HG03280 (cell line): Measurements from ENCODE around the gene PIM1.
A peak's percentile ranks its signal among the peaks of the same experiment; 100 is the strongest.
"Not testable (repeated sequence)": the region's sequence is repeated elsewhere in the genome, so short reads cannot be mapped to it uniquely, and the experiment has no call there.

Experiments used
- ATAC-seq: cut with Tn5 transposase; IDR thresholded peaks from one replicate; pipeline ENCODE4 v1.9.1; 2021; ENCODE audit warnings: mild to moderate bottlenecking, moderate library complexity; ENCODE audit not compliant: unreplicated experiment

The PIM1 gene

GRCh38 chr6:37169496-37170272 lies at the start of gene PIM1:
TSS of gene PIM1 (plus strand) at chr6:37170152. CDS start at chr6:37170576, 424 bp downstream.
- peak; percentile 74 for ATAC-seq

DNA sequence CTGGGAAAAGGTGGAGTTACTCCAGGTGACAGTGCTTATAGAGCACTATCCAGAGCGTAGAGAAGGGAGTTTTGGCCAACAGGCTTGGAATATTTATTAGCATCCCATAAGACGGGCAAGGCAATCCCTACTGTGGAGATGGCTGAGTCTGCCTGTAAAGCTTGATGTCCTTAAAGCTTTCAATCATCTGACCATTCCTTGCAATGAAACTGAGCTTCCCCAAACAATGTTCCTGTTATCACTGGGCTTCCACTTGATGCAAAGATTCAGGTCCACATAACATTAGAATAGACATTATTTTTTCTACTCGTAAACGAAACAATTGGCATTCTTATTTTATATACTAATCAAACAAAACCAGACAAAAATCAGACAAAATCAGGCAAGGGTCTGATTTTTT lies 48.4 kb upstream of the PIM1 start:
- no peak for ATAC-seq

DNA sequence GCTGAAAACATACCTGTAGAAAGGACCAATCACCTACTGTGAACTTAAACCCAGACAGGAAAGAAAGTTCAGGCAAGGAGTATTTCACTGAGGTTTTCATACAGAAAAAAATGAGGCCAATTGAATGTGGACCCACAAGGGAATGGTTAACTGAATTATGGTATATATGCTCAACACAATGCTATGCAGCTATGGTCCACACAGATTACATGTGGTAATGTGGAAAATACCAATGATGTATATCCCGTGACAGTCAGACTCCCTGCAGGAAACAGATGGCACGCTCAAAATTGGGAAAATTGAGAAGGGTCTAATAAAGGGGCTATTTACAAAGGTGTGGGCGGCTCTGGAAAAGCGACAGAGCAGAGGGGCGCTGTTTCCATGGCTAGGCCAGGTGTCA lies 47.1 kb upstream of the PIM1 start:
- no peak for ATAC-seq

DNA sequence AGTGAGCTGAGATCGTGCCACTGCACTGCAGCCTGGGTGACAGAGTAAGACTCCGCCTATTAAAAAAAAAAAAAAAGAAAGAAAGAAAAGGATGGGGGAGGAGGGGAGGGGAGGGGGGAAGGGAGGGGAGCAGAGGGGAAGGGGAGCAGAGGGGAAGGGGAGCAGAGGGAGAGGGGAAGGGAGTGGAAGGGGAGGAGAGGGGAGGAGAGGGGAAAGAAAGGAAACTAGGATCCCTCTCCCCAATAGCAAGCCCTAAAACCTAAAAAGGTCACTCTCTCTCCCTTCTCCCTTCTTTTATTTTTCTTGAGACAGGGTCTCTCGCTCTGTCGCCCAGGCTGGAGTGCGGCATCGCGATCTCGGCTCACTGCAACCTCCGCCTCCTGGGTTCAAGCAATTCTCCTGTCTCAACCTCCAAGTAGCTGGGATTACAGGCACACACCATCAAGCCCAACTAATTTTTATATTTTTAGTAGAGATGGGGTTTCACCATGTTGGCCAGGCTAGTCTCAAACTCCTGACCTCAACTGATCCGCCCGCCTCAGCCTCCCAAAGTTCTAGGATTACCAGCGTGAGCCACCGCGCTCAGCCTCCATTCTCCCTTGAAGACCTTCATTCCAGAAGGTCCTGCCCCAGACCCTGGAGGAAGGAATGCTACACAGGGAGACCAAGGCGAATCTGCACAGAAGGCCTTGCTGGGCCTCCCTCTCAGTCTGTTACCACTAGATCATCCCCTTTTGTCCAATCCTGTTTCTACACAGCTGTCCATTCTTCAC lies 45.8 kb upstream of the PIM1 start:
- no peak for ATAC-seq

DNA sequence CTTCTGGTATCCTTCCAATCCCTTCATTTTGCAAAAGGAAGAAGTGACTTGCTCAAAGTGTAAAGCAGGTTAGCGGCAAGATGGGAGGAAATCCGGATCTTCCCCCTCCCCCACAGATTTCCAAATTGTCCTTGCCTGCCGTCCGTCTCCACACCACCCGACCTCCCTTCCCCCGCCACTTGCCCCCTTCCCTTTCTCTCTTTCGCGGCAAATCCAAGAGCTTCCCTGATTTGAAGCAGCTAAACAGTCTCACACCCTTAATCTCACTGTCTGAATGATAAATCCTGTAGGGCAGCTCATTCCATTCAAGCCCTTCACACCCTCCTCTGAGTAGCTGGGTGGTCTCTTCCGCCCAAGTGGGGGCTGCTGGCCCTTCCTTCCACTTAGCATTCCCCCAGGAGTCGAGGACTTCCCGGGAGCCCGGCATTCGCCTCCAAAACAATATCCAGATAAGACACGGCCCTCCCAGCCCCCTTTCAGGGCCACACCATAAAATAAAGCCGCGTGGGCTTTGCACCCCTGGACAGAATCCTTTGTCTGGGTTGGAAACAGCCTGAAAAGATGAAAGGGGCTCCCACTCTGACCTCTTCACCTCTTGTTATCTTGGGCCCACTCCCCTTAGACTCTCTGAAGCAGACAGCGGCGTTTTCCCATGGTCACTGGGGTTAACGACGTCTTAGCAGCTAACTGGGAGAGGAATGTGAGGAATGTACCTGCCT lies 44.0 kb upstream of the PIM1 start:
- no peak for ATAC-seq

DNA sequence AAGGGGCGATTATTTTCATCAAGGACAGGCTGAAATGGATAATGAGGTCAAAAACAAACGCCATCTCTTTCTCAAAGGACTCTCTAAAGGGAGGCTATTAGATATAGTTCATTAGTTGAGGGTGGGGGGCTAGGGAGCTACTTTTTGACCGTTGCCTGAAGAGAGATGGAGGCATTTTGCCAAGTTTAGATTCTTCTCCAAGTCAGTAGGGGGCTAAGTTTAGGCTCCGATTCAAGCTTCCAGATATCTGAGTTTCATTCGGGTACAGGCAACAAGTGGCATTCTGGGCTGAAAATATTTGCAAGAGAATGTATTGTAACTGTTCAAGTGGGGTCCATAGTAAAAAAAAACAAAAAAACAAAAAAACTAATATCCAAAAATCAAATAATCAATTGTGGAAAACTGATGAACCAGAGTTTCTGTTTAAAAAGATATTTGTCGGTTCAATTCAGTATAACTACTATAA lies 43.4 kb upstream of the PIM1 start:
- no peak for ATAC-seq

- ATAC-seq = no peak
Measured at GRCh38 chr6:37126961-37127616, 42.9 kb upstream of the PIM1 start.

DNA sequence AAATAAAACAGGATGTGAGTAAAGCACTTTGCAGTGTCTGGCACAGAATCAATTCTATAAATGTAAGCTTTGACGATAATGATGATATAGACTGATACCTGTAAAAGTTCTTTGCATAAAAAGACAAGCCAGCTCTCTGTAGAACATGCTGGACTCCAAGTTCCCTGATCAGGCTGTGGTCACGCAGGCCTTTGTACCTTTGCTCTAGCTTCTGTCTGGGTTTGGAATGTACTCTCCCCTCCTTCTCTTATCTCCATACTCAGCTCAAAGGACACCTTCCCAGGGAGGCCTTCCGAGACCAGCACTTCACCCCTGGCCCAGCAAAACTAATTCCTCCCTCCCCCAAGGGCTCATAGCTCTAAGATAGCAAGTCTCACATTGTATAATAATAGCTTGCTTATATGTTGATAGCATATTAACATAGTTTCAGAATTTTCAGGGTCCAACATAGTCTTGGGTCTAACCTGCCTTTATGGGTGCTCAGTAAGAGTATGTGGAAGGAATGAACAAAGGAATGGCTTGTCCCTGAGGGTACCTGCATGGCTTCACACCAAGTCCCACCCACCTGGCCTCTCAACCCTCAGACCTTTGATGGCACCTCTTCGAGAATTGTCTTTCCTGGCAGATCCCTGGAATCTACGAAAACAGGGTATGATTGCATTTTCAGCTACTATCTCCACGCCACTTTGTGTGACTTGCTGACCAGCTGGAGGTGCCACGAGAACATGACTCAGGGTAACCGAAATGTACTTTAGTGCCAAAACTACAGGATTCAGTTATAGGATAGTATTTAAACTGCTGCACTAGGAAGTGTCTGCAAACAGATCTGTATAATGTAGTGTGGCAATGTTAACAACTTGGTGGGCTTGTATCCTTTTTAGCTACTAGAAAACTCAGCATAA lies 41.7 kb upstream of the PIM1 start:
- no peak for ATAC-seq

DNA sequence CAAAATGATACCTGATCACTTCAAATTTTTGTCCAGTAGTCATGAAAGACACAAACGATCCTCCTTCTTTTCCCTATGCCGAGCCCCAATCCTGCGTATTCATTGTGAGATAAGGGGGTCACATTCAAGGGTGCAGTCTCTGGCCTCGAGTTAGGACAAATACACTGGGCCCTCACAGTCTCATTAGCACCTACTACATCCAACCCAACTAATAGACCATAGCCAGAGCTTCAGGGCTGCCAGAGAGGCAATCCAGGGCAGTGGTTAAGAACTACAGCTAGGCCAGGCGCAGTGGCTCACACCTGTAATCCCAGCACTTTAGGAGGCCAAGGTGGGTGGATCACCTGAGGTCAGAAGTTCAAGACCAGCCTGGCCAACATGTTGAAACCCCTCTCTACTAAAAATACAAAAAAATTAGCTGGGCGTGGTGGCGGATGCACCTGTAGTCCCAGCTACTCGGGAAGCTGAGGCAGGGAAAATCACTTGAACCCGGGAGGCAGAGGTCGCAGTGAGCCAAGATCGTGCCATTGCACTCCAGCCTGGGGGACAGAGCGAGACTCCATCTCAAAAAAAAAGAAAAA lies 41.0 kb upstream of the PIM1 start:
- not testable (repeated sequence) for ATAC-seq

DNA sequence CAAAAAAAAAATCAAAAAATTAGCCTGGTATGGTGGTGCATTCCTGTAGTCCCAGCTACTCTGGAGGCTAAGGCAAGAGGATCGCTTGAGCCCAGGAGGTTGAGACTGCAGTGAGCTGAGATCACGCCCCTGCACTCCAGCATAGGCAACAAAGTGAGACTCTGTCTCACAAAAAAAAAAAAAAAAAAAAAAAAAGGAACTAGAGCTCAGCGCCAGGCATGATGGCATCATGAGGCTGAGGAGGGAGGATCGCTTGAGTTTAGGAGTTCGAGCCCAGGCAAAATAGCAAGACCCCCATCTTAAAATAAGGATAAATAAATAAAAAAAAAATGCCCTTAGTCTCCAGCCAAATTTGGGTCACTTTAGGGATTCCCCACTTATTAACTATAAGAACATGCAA lies 40.4 kb upstream of the PIM1 start:
- no peak for ATAC-seq

DNA sequence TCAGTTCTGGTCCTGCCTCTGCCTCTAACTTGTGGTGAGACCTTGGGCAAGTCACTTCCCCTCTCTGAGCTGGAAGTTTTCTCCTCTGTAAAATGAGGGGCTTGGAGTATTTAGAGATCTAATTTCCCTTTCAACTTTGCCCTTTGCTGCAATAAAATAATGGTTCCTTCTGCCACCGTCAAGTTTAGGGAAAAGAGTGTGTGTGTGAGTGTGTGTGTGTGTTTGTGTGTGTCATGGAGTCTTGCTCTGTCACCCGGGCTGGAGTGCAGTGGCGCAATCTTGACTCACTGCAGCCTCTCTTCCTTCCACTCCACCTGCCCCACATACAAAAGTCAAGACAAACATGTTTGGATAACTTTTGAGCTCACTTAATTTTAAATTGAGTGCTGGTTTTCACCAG lies 39.2 kb upstream of the PIM1 start:
- ATAC-seq = no peak

GRCh38 chr6:37131104-37131959 lies 38.6 kb upstream of the PIM1 start:
- no peak for ATAC-seq

GRCh38 chr6:37131960-37132253 lies 38.0 kb upstream of the PIM1 start:
- ATAC-seq = no peak

DNA sequence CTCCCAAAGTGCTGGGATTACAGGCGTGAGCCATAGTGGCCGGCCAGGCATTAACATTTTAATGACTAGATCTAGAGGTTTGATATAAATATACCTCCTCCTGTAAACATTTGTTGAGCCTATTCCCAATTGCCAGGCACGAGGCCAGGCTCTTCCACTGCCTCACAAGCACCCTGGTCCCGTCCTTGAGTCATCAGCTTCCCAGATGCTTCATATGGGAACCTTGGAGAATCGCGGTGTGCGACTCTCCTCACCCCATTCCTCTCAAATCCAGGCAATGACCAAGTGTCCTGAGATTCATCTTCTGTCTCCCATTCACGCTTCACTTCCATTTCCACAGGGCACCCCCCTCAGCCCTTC lies 35.9 kb upstream of the PIM1 start:
- no peak for ATAC-seq

- ATAC-seq = no peak
Measured at GRCh38 chr6:37134396-37135191, 35.4 kb upstream of the PIM1 start.

DNA sequence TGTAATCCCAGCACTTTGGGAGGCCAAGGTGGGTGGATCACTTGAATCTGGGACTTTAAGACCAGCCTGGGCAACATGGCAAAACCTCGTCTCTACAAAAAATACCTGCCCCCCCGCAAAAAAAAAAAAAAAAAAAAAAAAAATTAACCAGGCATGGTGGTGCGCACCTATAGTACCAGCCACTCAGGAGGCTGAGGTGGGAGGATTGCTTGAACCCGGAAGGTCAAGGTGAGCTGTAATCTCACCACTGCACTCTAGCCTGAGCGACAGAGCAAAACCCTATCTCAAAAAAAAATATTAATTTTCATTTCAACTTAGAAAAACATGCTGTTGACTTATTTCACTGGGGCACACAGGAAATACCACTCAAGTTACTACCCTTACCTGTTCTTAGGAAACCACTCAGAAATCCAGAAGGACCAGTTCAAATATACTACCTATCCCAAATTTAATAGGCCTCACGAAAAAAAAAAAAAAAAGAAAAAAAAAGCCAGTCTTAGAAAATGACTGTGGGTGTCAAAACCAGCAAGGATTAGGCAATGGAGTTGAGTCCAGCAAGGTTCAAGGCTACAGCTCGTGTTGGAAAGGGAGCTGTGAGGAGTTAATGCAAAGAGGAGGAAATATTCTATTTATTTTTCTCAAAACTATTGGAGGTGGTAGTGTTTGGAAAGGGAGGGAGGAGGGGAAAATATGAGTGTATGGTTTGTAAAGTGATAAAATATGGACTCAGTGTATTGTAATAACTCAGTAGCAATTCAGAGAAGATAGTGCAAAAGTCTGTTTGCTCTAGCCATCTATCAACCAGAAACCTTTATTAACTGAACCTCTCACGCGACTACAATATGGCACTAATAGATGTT lies 33.9 kb upstream of the PIM1 start:
- no peak for ATAC-seq

DNA sequence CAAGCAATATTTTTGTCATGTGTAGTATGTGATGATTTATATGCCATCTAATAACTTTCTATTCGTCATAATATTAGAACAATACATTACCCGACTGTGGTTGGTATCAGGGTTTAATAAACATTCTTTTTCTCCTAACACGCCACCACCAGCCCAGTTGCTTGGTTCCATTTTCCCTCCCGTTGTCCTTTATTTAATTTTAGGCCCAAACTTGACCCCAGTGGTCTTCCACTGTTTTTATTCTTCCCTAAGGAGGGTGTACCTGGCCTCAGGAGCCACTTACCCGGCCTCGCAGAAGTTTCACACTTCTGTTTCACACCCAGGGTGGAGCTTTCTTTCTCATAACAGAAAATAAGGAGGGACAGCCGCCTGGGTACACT lies 33.1 kb upstream of the PIM1 start:
- no peak for ATAC-seq
